Caco-2 (cell line): ENCODE results near the gene ATP2C1. TPM values are rescaled to one million over a fixed set of nuclear protein-coding genes. Genes with fewer than 3 reads are reported as not detected.

ENCODE experiments used
- BruUV-seq: library from RNA; stranded (reverse); fragments of 400-500 nt; replicated peaks from 2 replicates; lab custom pipeline; 2021; lab: Mats Ljungman, UMichigan
- CTCF ChIA-PET: fragments of 300-600 bp; sonication (Branson Sonifier 250); formaldehyde crosslinking; loops from one replicate; lab custom pipeline; 2022; ENCODE audit warnings: antibody characterized with exemption; lab: Charles Lee
- POLR2A ChIA-PET: fragments of 300-600 bp; sonication (Branson Sonifier 250); formaldehyde crosslinking; loops from one replicate; lab custom pipeline; 2022; ENCODE audit warnings: antibody characterized with exemption; lab: Charles Lee
- DNase-seq, 2 experiments: peaks; one replicate each; pipeline versions ENCODE4 v3.0.0 to v3.0.0-alpha.2; 2020 to 2022
- H3K27me3 ChIP-seq: replicated peaks from 2 replicates; pipeline ENCODE4 v1.6.0; 2011; ENCODE audit warnings: low read length; ENCODE audit not compliant: control insufficient read depth, insufficient read depth
- H3K36me3 ChIP-seq: 2 replicates; pipeline ENCODE4 v1.5.1; 2011; ENCODE audit warnings: low read length; ENCODE audit not compliant: control insufficient read depth, insufficient read depth
- H3K4me1 ChIP-seq: fragments of 250-450 bp; sonication (Bioruptor Pico); 2 replicates; pipeline ENCODE4 v1.5.1; 2020; ENCODE audit warnings: mild to moderate bottlenecking
- H3K4me3 ChIP-seq: 2 replicates; pipeline ENCODE4 v1.5.1; 2011; ENCODE audit warnings: low read depth, mild to moderate bottlenecking, control low read depth, low read length
- H3K9me3 ChIP-seq: fragments of 250-450 bp; sonication (Bioruptor Pico); 2 replicates; pipeline ENCODE4 v1.5.1; 2020; ENCODE audit warnings: mild to moderate bottlenecking, moderate library complexity
- H3K27ac Mint-ChIP-seq: one replicate; pipeline ENCODE4 v1.8.0; 2022; ENCODE audit warnings: mixed read lengths; ENCODE audit not compliant: unreplicated experiment
- H3K27me3 Mint-ChIP-seq: one replicate; pipeline ENCODE4 v1.8.0; 2022; ENCODE audit warnings: mixed read lengths; ENCODE audit not compliant: insufficient read depth, unreplicated experiment
- H3K36me3 Mint-ChIP-seq: one replicate; pipeline ENCODE4 v1.8.0; 2022; ENCODE audit warnings: mild to moderate bottlenecking, mixed read lengths; ENCODE audit not compliant: insufficient read depth, unreplicated experiment
- H3K4me1 Mint-ChIP-seq: one replicate; pipeline ENCODE4 v1.8.0; 2022; ENCODE audit warnings: low read depth, mixed read lengths; ENCODE audit not compliant: unreplicated experiment
- H3K4me3 Mint-ChIP-seq: one replicate; pipeline ENCODE4 v1.8.0; 2022; ENCODE audit warnings: mild to moderate bottlenecking, moderate library complexity, mixed read lengths; ENCODE audit not compliant: unreplicated experiment
- H3K9me3 Mint-ChIP-seq: one replicate; pipeline ENCODE4 v1.8.0; 2022; ENCODE audit warnings: mixed read lengths; ENCODE audit not compliant: unreplicated experiment
- CTCF ChIP-seq, 2 experiments: fragments of 200-600 bp in 1 of 2; IDR thresholded peaks; 1 replicate in 1 of 2; 2 replicates in 1 of 2; pipeline versions ENCODE4 v1.5.1 to v1.8.0; 2011 to 2022; ENCODE audit warnings: antibody characterized with exemption in 1 of 2, control low read depth in 1 of 2, inconsistent platforms in 1 of 2, low read depth in 1 of 2, low read length in 1 of 2, mild to moderate bottlenecking in 1 of 2, moderate library complexity in 1 of 2; ENCODE audit not compliant: insufficient read depth in 1 of 2, severe bottlenecking in 1 of 2, unreplicated experiment in 1 of 2
- intact Hi-C: fragments of 100-400 bp; cut with micrococcal nuclease; formaldehyde crosslinking; loops from one replicate; pipeline ENCODE4 v1.10.0; 2022; ENCODE audit not compliant: unreplicated experiment
- total RNA-seq: library from RNA; stranded (reverse); gene quantifications from 2 replicates; pipeline ENCODE4 v1.2.3, GENCODE V29; 2022

Gene ATP2C1
- total RNA-seq, 1 experiment from 2014 or later: 64.9 TPM

- Mint-ChIP-seq H3K4me1 (peaks cover 6% of the 10 kb centered on the region), H3K27ac (peak overlapping the region; percentile 45), H3K27me3 (no peaks in the 10 kb centered on the region)
Measured at GRCh38 chr3:130925628-130926027, 31.7 kb downstream of the ATP2C1 start.

DNA sequence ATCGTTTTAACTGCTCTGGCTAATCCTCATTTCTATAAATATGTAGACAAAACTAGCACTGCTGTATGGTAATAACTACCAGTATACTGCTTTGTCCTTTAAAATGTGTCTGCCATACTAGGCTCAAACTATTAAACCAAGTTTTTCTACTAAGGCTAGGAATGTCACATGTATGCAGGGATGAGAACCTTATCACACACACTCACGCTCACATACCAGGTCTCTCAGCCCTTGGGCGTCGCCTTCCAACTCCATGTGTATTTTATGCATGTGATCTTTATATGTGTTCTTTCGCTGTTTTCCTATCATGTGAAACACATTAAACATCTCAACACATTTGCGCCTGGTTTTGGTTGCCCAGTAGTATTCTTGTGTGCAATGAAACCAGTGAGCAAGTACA, 32.6 kb downstream of the ATP2C1 start:
- no peak overlapping the region for H3K4me3 Mint-ChIP-seq
- peaks cover 19% of the 10 kb centered on the region for H3K9me3 Mint-ChIP-seq
- DNase-seq: no peak
- intact Hi-C loops: no loop called here
- CTCF ChIA-PET: no interaction called here
- Histone ChIP-seq H3K9me3 (no peaks in the 10 kb centered on the region), H3K27me3 (no peaks in the 10 kb centered on the region), H3K4me3 (no peak overlapping the region), H3K4me1 (no peaks in the 10 kb centered on the region), H3K36me3 (no peaks in the 10 kb centered on the region)
- H3K27me3 Mint-ChIP-seq: no peaks in the 10 kb centered on the region
- H3K4me1 Mint-ChIP-seq: peaks cover 8% of the 10 kb centered on the region
- BruUV-seq: no TSS peak
- no peak for TF ChIP-seq CTCF (IDR thresholded peaks at IDR 0.05; ENCODE audit: insufficient read depth in 1 of 2, low read depth in 1 of 2, low read length in 1 of 2, severe bottlenecking in 1 of 2, unreplicated experiment in 1 of 2)
- peaks cover 4% of the 10 kb centered on the region for H3K36me3 Mint-ChIP-seq
- H3K27ac Mint-ChIP-seq: no peak overlapping the region
- POLR2A ChIA-PET: no interaction called here

More at GRCh38 chr3:130925628-130926027, 31.7 kb downstream of the ATP2C1 start:
- Mint-ChIP-seq H3K9me3 (peaks cover 19% of the 10 kb centered on the region), H3K36me3 (no peaks in the 10 kb centered on the region), H3K4me3 (no peak overlapping the region)
- TF ChIP-seq CTCF (IDR thresholded peaks at IDR 0.05; ENCODE audit: insufficient read depth in 1 of 2, low read depth in 1 of 2, low read length in 1 of 2, severe bottlenecking in 1 of 2, unreplicated experiment in 1 of 2): no peak
- Histone ChIP-seq H3K4me3 (no peak overlapping the region), H3K27me3 (no peaks in the 10 kb centered on the region), H3K9me3 (no peaks in the 10 kb centered on the region), H3K4me1 (no peaks in the 10 kb centered on the region), H3K36me3 (no peaks in the 10 kb centered on the region)
- no TSS peak for BruUV-seq
- POLR2A ChIA-PET: no interaction called here
- intact Hi-C loops: no loop called here
- DNase-seq: no peak
- CTCF ChIA-PET: interaction anchor here (0.7 kb wide), 1 partner anchor 455 kb away, joined by 6 read pairs; no protein-coding TSS in a partner anchor

- Histone ChIP-seq H3K36me3 (no peaks in the 10 kb centered on the region), H3K9me3 (no peaks in the 10 kb centered on the region), H3K27me3 (no peaks in the 10 kb centered on the region), H3K4me1 (peaks cover 16% of the 10 kb centered on the region), H3K4me3 (no peak overlapping the region)
- Mint-ChIP-seq H3K36me3 (peaks cover 16% of the 10 kb centered on the region), H3K27me3 (no peaks in the 10 kb centered on the region), H3K9me3 (no peaks in the 10 kb centered on the region), H3K4me1 (peaks cover 11% of the 10 kb centered on the region), H3K4me3 (no peak overlapping the region), H3K27ac (no peak overlapping the region)
- POLR2A ChIA-PET: no interaction called here
- CTCF ChIA-PET: no interaction called here
- intact Hi-C loops: no loop called here
- no peak for TF ChIP-seq CTCF (IDR thresholded peaks at IDR 0.05; ENCODE audit: insufficient read depth in 1 of 2, low read depth in 1 of 2, low read length in 1 of 2, severe bottlenecking in 1 of 2, unreplicated experiment in 1 of 2)
- no TSS peak for BruUV-seq
- DNase-seq: no peak
Measured at GRCh38 chr3:130929804-130930203, 35.9 kb downstream of the ATP2C1 start.
